Smooth muscle cell (in vitro differentiated cells): ENCODE measurements around the gene RNLS. TPM values are rescaled to one million over a fixed set of nuclear protein-coding genes. Genes with fewer than 3 reads are reported as not detected.

Source experiments
- DNase-seq: peaks from one replicate; lab custom pipeline; 2025; ENCODE audit not compliant: unreplicated experiment; lab: John Stamatoyannopoulos, UW
- H2AFZ ChIP-seq: fragments of 200-600 bp; sonication (generic); 2 replicates; pipeline ENCODE4 v1.6.0; 2016; ENCODE audit warnings: antibody characterized with exemption, low read depth, mild to moderate bottlenecking
- H3F3A ChIP-seq: fragments of 200-600 bp; sonication (generic); 2 replicates; pipeline ENCODE4 v1.6.0; 2017; ENCODE audit warnings: antibody characterized with exemption, low read depth
- H3K27ac ChIP-seq: fragments of 200-600 bp; sonication (generic); 2 replicates; pipeline ENCODE4 v1.5.1; 2016; ENCODE audit warnings: low read depth, mild to moderate bottlenecking
- H3K27me3 ChIP-seq: fragments of 200-600 bp; sonication (generic); 2 replicates; pipeline ENCODE4 v1.6.1; 2016; ENCODE audit warnings: low read depth, mild to moderate bottlenecking
- H3K36me3 ChIP-seq: fragments of 200-600 bp; sonication (generic); 2 replicates; pipeline ENCODE4 v1.5.1; 2016; ENCODE audit warnings: low read depth
- H3K4me1 ChIP-seq: fragments of 200-600 bp; sonication (generic); 2 replicates; pipeline ENCODE4 v1.5.1; 2016; ENCODE audit warnings: low read depth
- H3K4me2 ChIP-seq: fragments of 200-600 bp; sonication (generic); 2 replicates; pipeline ENCODE4 v1.6.0; 2016; ENCODE audit warnings: mild to moderate bottlenecking
- H3K4me3 ChIP-seq: fragments of 200-600 bp; sonication (generic); 2 replicates; pipeline ENCODE4 v1.5.1; 2016; ENCODE audit warnings: mild to moderate bottlenecking
- H3K79me2 ChIP-seq: fragments of 200-600 bp; sonication (generic); 2 replicates; pipeline ENCODE4 v1.6.0; 2016; ENCODE audit warnings: low read depth, mild to moderate bottlenecking
- H3K9ac ChIP-seq: fragments of 200-600 bp; sonication (generic); 2 replicates; pipeline ENCODE4 v1.6.0; 2016; ENCODE audit warnings: low read depth
- H3K9me3 ChIP-seq: fragments of 200-600 bp; sonication (generic); replicated peaks from 2 replicates; pipeline ENCODE4 v1.5.1; 2016; ENCODE audit warnings: low read depth
- H4K20me1 ChIP-seq: fragments of 200-600 bp; sonication (generic); 2 replicates; pipeline ENCODE4 v1.6.0; 2016; ENCODE audit warnings: low read depth
- WGBS: methylation state at CpG from one replicate; pipeline ENCODE4 v1.1.7; 2016; ENCODE audit warnings: low lambda C conversion rate; 5-methylcytosine and 5-hydroxymethylcytosine counted together
- polyA plus RNA-seq: library from polyadenylated mRNA; unstranded; fragments of >200 nt; fragmentation: Nextera tagmentation; extraction: Ambion mirVana; gene quantifications from 2 replicates; pipeline ENCODE4 v1.2.1, GENCODE V29; 2016
- total RNA-seq: library from RNA; depleted of rRNA; stranded (reverse); fragments of >200 nt; gene quantifications from 2 replicates; pipeline ENCODE4 v1.2.3, GENCODE V29; 2014
- TF ChIP-seq, protein P1 (sequence below): fragments of 200-600 bp; sonication (generic); IDR thresholded peaks from 2 replicates; pipeline ENCODE4 v1.5.1; 2017; ENCODE audit warnings: borderline replicate concordance, mild to moderate bottlenecking, antibody characterized with exemption; ENCODE audit not compliant: insufficient read depth, poor library complexity, severe bottlenecking

RNLS gene
- total and polyA plus RNA-seq, 2 experiments from 2014 or later: 4.8 to 11.2 TPM

DNA sequence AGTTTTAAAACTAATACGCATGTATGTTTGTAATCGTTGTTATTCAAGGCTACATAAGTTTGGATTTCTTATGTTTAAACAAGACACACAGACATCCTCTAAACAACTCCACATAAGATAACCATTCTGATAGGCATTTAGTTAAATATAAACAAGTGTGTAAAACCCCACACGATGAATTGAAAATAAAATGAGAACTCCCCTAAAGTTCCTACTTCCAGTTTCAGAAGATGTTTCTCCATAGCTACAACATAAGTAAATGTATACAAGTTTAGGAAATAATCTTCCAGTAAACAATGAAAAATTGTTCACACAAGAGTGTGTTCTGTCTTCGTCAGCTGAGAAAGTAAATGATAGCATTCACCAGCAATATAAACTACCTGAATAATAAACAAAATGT lies 246.8 kb downstream of the RNLS start:
- no peak overlapping the region for H2AFZ ChIP-seq
- no peaks in the 10 kb centered on the region for H3F3A ChIP-seq
- DNase-seq: no peak
- H3K9ac ChIP-seq: no peak overlapping the region
- H3K36me3 ChIP-seq: no peaks in the 10 kb centered on the region
- H3K4me1 ChIP-seq: no peaks in the 10 kb centered on the region
- H4K20me1 ChIP-seq: no peaks in the 10 kb centered on the region
- H3K4me3 ChIP-seq: no peak overlapping the region
- peaks cover 33% of the 10 kb centered on the region for H3K27me3 ChIP-seq
- WGBS: 89% methylated on average over 4 of the region's 4 CpGs
- H3K79me2 ChIP-seq: no peaks in the 10 kb centered on the region
- no peak overlapping the region for H3K4me2 ChIP-seq
- H3K27ac ChIP-seq: no peak overlapping the region
- TF ChIP-seq, protein P1, sequence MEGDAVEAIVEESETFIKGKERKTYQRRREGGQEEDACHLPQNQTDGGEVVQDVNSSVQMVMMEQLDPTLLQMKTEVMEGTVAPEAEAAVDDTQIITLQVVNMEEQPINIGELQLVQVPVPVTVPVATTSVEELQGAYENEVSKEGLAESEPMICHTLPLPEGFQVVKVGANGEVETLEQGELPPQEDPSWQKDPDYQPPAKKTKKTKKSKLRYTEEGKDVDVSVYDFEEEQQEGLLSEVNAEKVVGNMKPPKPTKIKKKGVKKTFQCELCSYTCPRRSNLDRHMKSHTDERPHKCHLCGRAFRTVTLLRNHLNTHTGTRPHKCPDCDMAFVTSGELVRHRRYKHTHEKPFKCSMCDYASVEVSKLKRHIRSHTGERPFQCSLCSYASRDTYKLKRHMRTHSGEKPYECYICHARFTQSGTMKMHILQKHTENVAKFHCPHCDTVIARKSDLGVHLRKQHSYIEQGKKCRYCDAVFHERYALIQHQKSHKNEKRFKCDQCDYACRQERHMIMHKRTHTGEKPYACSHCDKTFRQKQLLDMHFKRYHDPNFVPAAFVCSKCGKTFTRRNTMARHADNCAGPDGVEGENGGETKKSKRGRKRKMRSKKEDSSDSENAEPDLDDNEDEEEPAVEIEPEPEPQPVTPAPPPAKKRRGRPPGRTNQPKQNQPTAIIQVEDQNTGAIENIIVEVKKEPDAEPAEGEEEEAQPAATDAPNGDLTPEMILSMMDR: no peak
- H3K9me3 ChIP-seq: no peaks in the 10 kb centered on the region

- Histone ChIP-seq H3K36me3 (no peaks in the 10 kb centered on the region), H3K9ac (no peak overlapping the region), H3K79me2 (no peaks in the 10 kb centered on the region), H2AFZ (no peak overlapping the region), H3K4me1 (no peaks in the 10 kb centered on the region), H4K20me1 (no peaks in the 10 kb centered on the region), H3K4me3 (no peak overlapping the region), H3F3A (no peaks in the 10 kb centered on the region), H3K27ac (no peak overlapping the region), H3K4me2 (no peak overlapping the region), H3K9me3 (no peaks in the 10 kb centered on the region), H3K27me3 (peaks cover 25% of the 10 kb centered on the region)
- TF ChIP-seq, protein P1: no peak
- no peak for DNase-seq
- 98% methylated on average over 3 of the region's 3 CpGs for WGBS
Measured at GRCh38 chr10:88333248-88333630, 249.9 kb downstream of the RNLS start.

- TF ChIP-seq, protein P1: no peak
- peaks cover 23% of the 10 kb centered on the region for H3K27me3 ChIP-seq
- DNase-seq: no peak
Measured at GRCh38 chr10:88332503-88333247, 250.4 kb downstream of the RNLS start.

GRCh38 chr10:88330174-88330573 lies 252.9 kb downstream of the RNLS start:
- Histone ChIP-seq H4K20me1 (no peaks in the 10 kb centered on the region), H3K27me3 (peaks cover 14% of the 10 kb centered on the region), H3K4me3 (no peak overlapping the region), H3K9me3 (no peaks in the 10 kb centered on the region), H3K79me2 (no peaks in the 10 kb centered on the region), H3K9ac (no peak overlapping the region), H3F3A (no peaks in the 10 kb centered on the region), H3K4me1 (no peaks in the 10 kb centered on the region), H2AFZ (no peak overlapping the region), H3K36me3 (no peaks in the 10 kb centered on the region), H3K27ac (no peak overlapping the region), H3K4me2 (no peak overlapping the region)
- 64% methylated on average over 1 of the region's 1 CpG for WGBS
- no peak for DNase-seq
- TF ChIP-seq, protein P1: no peak

More at GRCh38 chr10:88332503-88333247, 250.4 kb downstream of the RNLS start:
- no peak overlapping the region for H3K4me2 ChIP-seq
- no peak overlapping the region for H3K4me3 ChIP-seq
- 73% methylated on average over 3 of the region's 3 CpGs for WGBS
- no peak overlapping the region for H3K27ac ChIP-seq
- no peak overlapping the region for H3K9ac ChIP-seq
- no peaks in the 10 kb centered on the region for H3F3A ChIP-seq
- H3K9me3 ChIP-seq: no peaks in the 10 kb centered on the region
- H3K36me3 ChIP-seq: no peaks in the 10 kb centered on the region
- no peaks in the 10 kb centered on the region for H3K4me1 ChIP-seq
- H3K79me2 ChIP-seq: no peaks in the 10 kb centered on the region
- no peak overlapping the region for H2AFZ ChIP-seq
- H4K20me1 ChIP-seq: no peaks in the 10 kb centered on the region
